Effector memory CD8-positive, alpha-beta T cell (primary cell): ENCODE measurements around the gene DAAM2.
A peak's percentile ranks its signal among the peaks of the same experiment; 100 is the strongest.

Experiments
- ATAC-seq: fragments of 150-1000 bp; cut with Tn5 transposase; replicated peaks from 2 replicates; pipeline ENCODE4 v1.10.0; 2021; ENCODE audit warnings: mild to moderate bottlenecking, moderate library complexity
- DNase-seq, 3 experiments: peaks; one replicate each; pipeline ENCODE4 v3.0.0; 2021
- H3K27ac Mint-ChIP-seq, 2 donors: one replicate each; pipeline ENCODE4 v1.8.0; 2022; ENCODE audit warnings: mild to moderate bottlenecking in 2 of 2, mixed read lengths in 2 of 2, moderate library complexity in 2 of 2
- H3K27me3 Mint-ChIP-seq, 2 donors: one replicate each; pipeline ENCODE4 v1.8.0; 2022; ENCODE audit warnings: mixed read lengths in 2 of 2
- H3K36me3 Mint-ChIP-seq: one replicate; pipeline ENCODE4 v1.8.0; 2022; ENCODE audit warnings: mild to moderate bottlenecking, moderate library complexity, mixed read lengths; ENCODE audit not compliant: insufficient read depth
- H3K4me1 Mint-ChIP-seq, 2 donors: one replicate each; pipeline ENCODE4 v1.8.0; 2022; ENCODE audit warnings: low read depth in 2 of 2, mixed read lengths in 2 of 2
- H3K4me3 Mint-ChIP-seq, 2 donors: one replicate each; pipeline ENCODE4 v1.8.0; 2022; ENCODE audit warnings: mild to moderate bottlenecking in 2 of 2, mixed read lengths in 2 of 2, moderate library complexity in 2 of 2
- H3K9me3 Mint-ChIP-seq, 2 donors: one replicate each; pipeline ENCODE4 v1.8.0; 2022; ENCODE audit warnings: mixed read lengths in 2 of 2

The DAAM2 gene

DNA sequence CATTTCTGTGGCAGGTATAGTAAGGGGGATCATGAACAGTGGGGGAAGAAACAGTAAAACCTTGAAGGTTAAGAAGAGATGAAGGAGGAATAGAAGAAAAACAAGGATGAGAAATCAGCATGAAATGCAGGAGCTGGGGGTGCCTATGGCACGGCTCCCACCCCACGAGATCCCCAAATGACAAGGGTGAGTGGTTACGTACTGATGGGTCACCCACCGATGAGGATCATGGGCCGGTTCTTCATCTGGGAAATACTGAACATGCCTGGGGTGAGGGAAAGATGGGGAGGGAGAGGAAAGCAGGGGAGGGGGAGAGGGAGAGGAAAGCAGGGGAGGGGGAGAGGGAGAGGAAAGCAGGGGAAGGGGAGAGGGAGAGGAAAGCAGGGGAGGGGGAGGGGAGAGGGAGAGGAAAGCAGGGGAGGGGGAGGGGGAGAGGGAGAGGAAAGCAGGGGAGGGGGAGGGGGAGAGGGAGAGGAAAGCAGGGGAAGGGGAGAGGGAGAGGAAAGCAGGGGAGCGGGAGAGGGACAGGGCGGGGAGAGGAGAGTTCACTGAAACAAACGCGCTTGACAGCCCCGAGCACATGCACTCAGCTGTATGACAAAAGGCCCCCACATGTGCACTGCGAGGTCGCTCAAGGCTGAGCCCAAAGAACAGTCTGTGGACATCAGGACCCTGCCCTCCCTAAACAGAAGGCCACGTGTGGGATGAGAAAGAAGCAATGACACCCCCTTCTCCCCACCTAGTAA lies 116.8 kb downstream of the DAAM2 start:
- ATAC-seq (no peak), DNase-seq (no peak)
- no peaks in the 10 kb centered on the region for H3K9me3 Mint-ChIP-seq
- H3K36me3 Mint-ChIP-seq = peaks cover 9% of the 10 kb centered on the region
- H3K27ac Mint-ChIP-seq = no peak overlapping the region
- peaks cover 12 to 29% of the 10 kb centered on the region in 2 donors for H3K27me3 Mint-ChIP-seq
- H3K4me1 Mint-ChIP-seq = no peaks in the 10 kb centered on the region
- no peak overlapping the region for H3K4me3 Mint-ChIP-seq

GRCh38 chr6:39909701-39910100 lies 117.5 kb downstream of the DAAM2 start:
- H3K27ac Mint-ChIP-seq = no peak overlapping the region
- H3K36me3 Mint-ChIP-seq = peaks cover 9% of the 10 kb centered on the region
- no peaks in the 10 kb centered on the region for H3K9me3 Mint-ChIP-seq
- peaks cover 12 to 25% of the 10 kb centered on the region in 2 donors for H3K27me3 Mint-ChIP-seq
- no peaks in the 10 kb centered on the region for H3K4me1 Mint-ChIP-seq
- ATAC-seq = no peak
- H3K4me3 Mint-ChIP-seq = no peak overlapping the region
- DNase-seq = no peak

- DNase-seq (no peak), ATAC-seq (no peak)
- peaks cover 12 to 21% of the 10 kb centered on the region in 2 donors for H3K27me3 Mint-ChIP-seq
- no peak overlapping the region for H3K4me3 Mint-ChIP-seq
- peaks cover 9% of the 10 kb centered on the region for H3K36me3 Mint-ChIP-seq
- no peaks in the 10 kb centered on the region for H3K4me1 Mint-ChIP-seq
- no peaks in the 10 kb centered on the region for H3K9me3 Mint-ChIP-seq
- H3K27ac Mint-ChIP-seq = no peak overlapping the region
Observed at GRCh38 chr6:39910164-39910563, 118.0 kb downstream of the DAAM2 start.

DNA sequence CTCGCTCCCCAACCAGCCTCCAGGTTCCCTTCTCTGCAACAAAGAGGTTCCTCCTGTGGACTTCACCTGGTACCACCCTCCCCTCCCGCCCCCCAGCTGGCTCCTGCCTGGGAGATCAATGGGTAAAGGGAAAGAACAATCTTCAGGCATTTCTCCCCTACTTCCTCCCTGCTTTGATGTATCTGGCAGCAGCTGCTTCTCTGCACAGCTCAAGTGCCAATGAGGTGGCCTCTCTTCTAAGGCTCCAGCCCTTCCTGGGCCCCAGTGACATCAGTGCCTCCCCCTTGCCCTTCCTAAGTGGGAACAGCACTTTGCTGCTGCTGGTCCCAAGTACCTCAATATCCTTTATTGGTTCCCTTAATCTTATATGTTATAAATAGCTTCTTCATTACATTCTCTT lies 118.6 kb downstream of the DAAM2 start:
- Mint-ChIP-seq H3K36me3 (peaks cover 9% of the 10 kb centered on the region), H3K4me1 (no peaks in the 10 kb centered on the region), H3K27me3 (peaks cover 12 to 15% of the 10 kb centered on the region in 2 donors), H3K4me3 (no peak overlapping the region), H3K9me3 (no peaks in the 10 kb centered on the region), H3K27ac (peak overlapping the region in 1 of 2 donors; percentile 11)
- ATAC-seq (no peak), DNase-seq (no peak)

- DNase-seq (no peak), ATAC-seq (no peak)
- Mint-ChIP-seq H3K27me3 (peaks cover 11 to 17% of the 10 kb centered on the region in 2 donors), H3K9me3 (no peaks in the 10 kb centered on the region), H3K4me1 (no peaks in the 10 kb centered on the region), H3K36me3 (peaks cover 7% of the 10 kb centered on the region), H3K4me3 (no peak overlapping the region), H3K27ac (no peak overlapping the region)
Observed at GRCh38 chr6:39911513-39912125, 119.4 kb downstream of the DAAM2 start.

DNA sequence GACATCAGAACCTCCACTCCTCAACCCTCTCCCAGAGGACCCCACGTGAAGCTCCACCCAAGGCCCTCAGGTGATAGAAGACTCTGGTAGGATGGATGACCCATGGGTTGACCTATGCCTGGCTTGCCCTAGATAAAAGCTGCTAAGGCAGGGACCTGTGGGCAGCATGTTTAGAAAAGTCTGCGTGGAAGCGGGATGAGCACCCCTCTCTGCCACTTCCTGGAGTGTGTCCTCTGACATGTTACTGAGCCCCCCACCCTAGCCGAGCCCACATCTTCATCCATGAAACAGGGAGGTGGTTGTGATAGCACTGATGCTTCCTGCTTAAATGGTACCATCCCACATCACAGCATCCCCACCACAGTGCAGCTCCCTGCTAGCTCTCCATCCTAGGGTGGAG lies 120.3 kb downstream of the DAAM2 start:
- ATAC-seq (no peak), DNase-seq (no peak)
- H3K9me3 Mint-ChIP-seq = no peaks in the 10 kb centered on the region
- no peak overlapping the region for H3K27ac Mint-ChIP-seq
- H3K36me3 Mint-ChIP-seq = peaks cover 7% of the 10 kb centered on the region
- H3K4me3 Mint-ChIP-seq = no peak overlapping the region
- H3K27me3 Mint-ChIP-seq = peaks cover 13 to 20% of the 10 kb centered on the region in 2 donors
- no peaks in the 10 kb centered on the region for H3K4me1 Mint-ChIP-seq

DNA sequence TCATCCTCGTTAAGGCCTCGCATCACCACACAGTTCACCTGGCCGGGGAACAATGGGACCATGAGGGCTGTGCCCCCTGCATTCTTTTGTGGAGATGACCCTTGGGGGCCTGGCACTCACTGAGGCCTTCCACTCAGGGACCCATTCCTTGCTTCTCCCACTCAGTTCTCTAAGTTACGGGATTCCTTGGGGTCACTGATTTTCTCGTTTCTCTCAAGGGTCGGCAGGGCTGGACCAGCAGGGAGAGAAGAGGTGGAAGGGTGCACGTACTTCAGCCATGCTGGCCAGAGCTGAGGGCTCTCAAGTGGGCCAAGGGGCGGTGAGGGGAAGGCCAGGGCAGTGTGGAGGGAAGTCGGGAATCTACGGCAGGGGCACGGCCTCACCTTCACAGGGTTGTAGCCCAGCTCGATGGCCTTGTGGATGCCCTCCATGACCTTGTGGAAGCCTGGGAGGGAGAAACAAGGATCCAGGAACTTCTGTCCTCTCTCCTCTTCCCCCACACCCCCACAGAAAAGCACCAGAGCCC lies 121.3 kb downstream of the DAAM2 start:
- Mint-ChIP-seq H3K27ac (no peak overlapping the region), H3K4me3 (no peak overlapping the region), H3K4me1 (no peaks in the 10 kb centered on the region), H3K36me3 (peaks cover 7% of the 10 kb centered on the region), H3K27me3 (peaks cover 13 to 20% of the 10 kb centered on the region in 2 donors), H3K9me3 (no peaks in the 10 kb centered on the region)
- no peak for DNase-seq
- no peak for ATAC-seq

DNA sequence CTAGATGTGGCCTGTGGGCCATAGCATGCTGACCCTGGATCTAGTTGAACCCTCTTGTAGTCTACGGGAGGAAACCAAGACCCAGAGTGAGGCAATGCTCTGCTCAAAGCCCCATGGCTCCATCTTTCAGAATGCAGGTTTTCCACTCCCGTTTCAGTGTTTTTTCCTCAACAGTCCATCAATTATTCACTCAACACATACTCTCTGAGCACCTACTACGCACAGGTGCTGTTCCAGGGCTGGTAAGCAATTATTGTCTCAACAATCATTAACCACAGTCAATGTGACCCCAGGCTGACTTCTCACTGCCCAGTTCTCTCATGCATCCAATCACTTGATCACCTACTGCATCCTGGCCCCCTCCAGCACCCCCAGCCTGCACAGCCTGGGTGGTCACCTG lies 122.1 kb downstream of the DAAM2 start:
- ATAC-seq = no peak
- H3K4me3 Mint-ChIP-seq = no peak overlapping the region
- no peaks in the 10 kb centered on the region for H3K4me1 Mint-ChIP-seq
- no peak for DNase-seq
- H3K36me3 Mint-ChIP-seq = peaks cover 7% of the 10 kb centered on the region
- no peak overlapping the region for H3K27ac Mint-ChIP-seq
- peaks cover 13 to 20% of the 10 kb centered on the region in 2 donors for H3K27me3 Mint-ChIP-seq
- H3K9me3 Mint-ChIP-seq = no peaks in the 10 kb centered on the region

DNA sequence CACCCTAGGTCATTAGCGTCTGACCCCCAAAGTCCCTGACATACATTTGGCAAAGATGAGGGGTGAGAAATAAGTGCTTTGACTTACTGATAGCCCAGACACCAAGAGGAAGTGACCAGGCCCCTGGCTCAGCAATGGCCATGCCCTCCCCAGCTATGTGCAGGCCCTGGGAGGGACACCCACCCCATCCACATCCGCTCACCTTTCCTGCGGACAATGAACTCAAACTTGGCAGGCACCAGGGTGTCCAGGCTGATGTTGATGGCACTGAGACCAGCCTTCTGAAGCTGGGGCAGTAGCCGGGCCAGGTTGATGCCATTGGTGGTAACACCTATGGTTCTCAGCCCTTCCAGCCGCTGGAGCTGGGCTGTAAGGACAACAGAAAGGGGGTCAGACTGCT lies 123.7 kb downstream of the DAAM2 start:
- H3K36me3 Mint-ChIP-seq = peaks cover 2% of the 10 kb centered on the region
- H3K4me1 Mint-ChIP-seq = no peaks in the 10 kb centered on the region
- no peak overlapping the region for H3K27ac Mint-ChIP-seq
- no peak overlapping the region for H3K4me3 Mint-ChIP-seq
- H3K27me3 Mint-ChIP-seq = peaks cover 13 to 20% of the 10 kb centered on the region in 2 donors
- ATAC-seq (no peak), DNase-seq (no peak)
- H3K9me3 Mint-ChIP-seq = no peaks in the 10 kb centered on the region

DNA sequence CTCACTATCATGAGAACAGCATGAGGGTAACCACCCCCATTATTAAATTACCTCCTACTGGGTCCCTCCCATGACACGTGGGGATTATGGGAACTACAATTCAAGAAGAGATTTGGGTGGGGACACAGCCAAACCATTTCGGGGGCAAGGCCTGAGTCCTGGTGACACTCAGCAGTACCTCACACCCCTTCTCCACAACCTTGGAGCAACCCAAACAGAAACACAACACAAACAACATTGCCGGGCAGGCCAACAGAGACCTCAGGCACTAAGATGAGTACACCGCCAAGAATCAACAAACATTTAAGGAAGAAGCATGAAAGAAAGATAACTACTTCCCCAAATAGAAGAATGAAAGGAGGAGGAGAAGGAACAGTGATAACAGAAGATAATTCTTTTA lies 125.2 kb downstream of the DAAM2 start:
- no peak for ATAC-seq
- Mint-ChIP-seq H3K27me3 (peaks cover 13% of the 10 kb centered on the region in 2 donors), H3K9me3 (no peaks in the 10 kb centered on the region)

DNA sequence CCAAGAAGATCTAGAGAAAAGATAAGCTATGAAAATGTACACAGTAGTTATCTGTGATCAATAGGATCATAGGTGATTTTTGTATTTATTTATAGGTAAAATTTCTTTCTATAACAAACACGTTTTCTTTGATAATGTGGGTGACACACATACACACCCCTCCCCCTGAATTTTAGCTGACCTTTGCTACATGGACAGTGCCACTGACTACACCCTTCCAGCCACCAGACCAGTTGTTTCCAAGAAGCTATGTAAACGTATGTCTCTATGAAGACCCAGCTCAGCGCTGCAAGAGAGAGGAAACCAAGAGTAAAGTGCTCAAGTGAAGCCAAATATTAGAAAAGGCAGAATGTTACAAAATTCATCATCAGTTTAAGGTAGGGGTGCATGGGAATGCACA lies 125.8 kb downstream of the DAAM2 start:
- ATAC-seq (no peak), DNase-seq (no peak)
- Mint-ChIP-seq H3K9me3 (no peaks in the 10 kb centered on the region), H3K36me3 (peaks cover 2% of the 10 kb centered on the region), H3K4me1 (no peaks in the 10 kb centered on the region), H3K27me3 (peaks cover 8 to 13% of the 10 kb centered on the region in 2 donors), H3K4me3 (no peak overlapping the region), H3K27ac (no peak overlapping the region)

More for the DNA sequence above, 125.2 kb downstream of the DAAM2 start:
- no peak for DNase-seq
- Mint-ChIP-seq H3K4me3 (no peak overlapping the region), H3K27ac (no peak overlapping the region), H3K4me1 (no peaks in the 10 kb centered on the region), H3K36me3 (peaks cover 2% of the 10 kb centered on the region)

DNA sequence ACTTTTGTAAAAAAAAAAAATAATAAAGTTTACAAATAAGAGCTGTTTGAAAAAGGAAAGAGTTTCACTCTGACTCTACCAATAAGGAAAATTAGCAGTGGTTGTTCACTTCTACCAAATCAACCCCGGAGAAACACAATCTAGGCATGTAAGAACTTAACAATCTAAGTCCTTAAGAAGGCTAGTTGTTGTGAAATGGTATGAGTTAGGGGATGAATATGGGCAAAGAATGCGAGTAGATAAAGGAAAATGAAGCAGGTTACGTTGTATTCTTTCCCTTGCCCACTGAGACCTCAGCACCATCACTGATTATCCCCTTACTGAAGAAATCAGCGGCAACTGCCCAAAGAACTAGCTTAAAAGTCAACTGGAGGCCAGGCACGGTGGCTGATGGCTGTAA lies 126.7 kb downstream of the DAAM2 start:
- no peak for ATAC-seq
- Mint-ChIP-seq H3K4me1 (no peaks in the 10 kb centered on the region), H3K36me3 (peaks cover 2% of the 10 kb centered on the region), H3K4me3 (no peak overlapping the region), H3K27me3 (peaks cover 8 to 13% of the 10 kb centered on the region in 2 donors), H3K9me3 (no peaks in the 10 kb centered on the region), H3K27ac (no peak overlapping the region)
- no peak for DNase-seq

GRCh38 chr6:39920157-39920556 lies 128.0 kb downstream of the DAAM2 start:
- Mint-ChIP-seq H3K4me1 (no peaks in the 10 kb centered on the region), H3K27me3 (peaks cover 8 to 13% of the 10 kb centered on the region in 2 donors)

GRCh38 chr6:39922821-39923220 lies 130.6 kb downstream of the DAAM2 start:
- peaks cover 3% of the 10 kb centered on the region for H3K36me3 Mint-ChIP-seq
- no peak overlapping the region for H3K4me3 Mint-ChIP-seq
- ATAC-seq (no peak), DNase-seq (no peak)
- H3K4me1 Mint-ChIP-seq = peaks cover 0 to 4% of the 10 kb centered on the region in 2 donors
- H3K27me3 Mint-ChIP-seq = no peaks in the 10 kb centered on the region
- H3K9me3 Mint-ChIP-seq = peaks cover 0 to 6% of the 10 kb centered on the region in 2 donors
- H3K27ac Mint-ChIP-seq = no peak overlapping the region

More at GRCh38 chr6:39920157-39920556, 128.0 kb downstream of the DAAM2 start:
- DNase-seq (no peak), ATAC-seq (no peak)
- no peak overlapping the region for H3K4me3 Mint-ChIP-seq
- no peaks in the 10 kb centered on the region for H3K9me3 Mint-ChIP-seq
- no peak overlapping the region for H3K27ac Mint-ChIP-seq
- peaks cover 2% of the 10 kb centered on the region for H3K36me3 Mint-ChIP-seq
